HEK293 (cell line): Measurements from ENCODE around the gene ATP13A2.

Source experiments
- CTCF ChIA-PET: fragments of 350-600 bp; formaldehyde crosslinking; extraction: SDS; loops from one replicate; lab custom pipeline; 2021; ENCODE audit warnings: antibody characterized with exemption; lab: Yijun Ruan, JAX
- POLR2A ChIA-PET: fragments of 300-600 bp; formaldehyde crosslinking; extraction: SDS; loops from one replicate; lab custom pipeline; 2020; ENCODE audit warnings: antibody characterized with exemption, inconsistent platforms; lab: Yijun Ruan, JAX
- H3K27ac ChIP-seq: fragments of 200-500 bp; sonication (Bioruptor generic); 2 replicates; pipeline ENCODE4 v1.5.1; 2014; ENCODE audit warnings: low read depth, low read length, control low read depth, inconsistent platforms; ENCODE audit errors: extremely low read depth
- H3K36me3 ChIP-seq, 2 experiments: fragments of 200-500 bp in 1 of 2; sonication (Bioruptor generic) in 1 of 2; 1 replicate in 1 of 2; 2 replicates in 1 of 2; pipeline ENCODE4 v1.5.1; 2014 to 2017; ENCODE audit warnings: inconsistent platforms in 2 of 2, low read length in 2 of 2; ENCODE audit not compliant: control insufficient read depth in 2 of 2, insufficient read depth in 1 of 2
- H3K4me1 ChIP-seq: fragments of 200-500 bp; sonication (Bioruptor generic); 2 replicates; pipeline ENCODE4 v1.5.1; 2014; ENCODE audit warnings: mild to moderate bottlenecking, low read length, inconsistent platforms; ENCODE audit not compliant: control insufficient read depth, insufficient read depth
- H3K4me3 ChIP-seq: 2 replicates; pipeline ENCODE4 v1.5.1; 2011; ENCODE audit warnings: low read depth, mild to moderate bottlenecking, control low read depth, low read length, moderate library complexity
- H3K9me3 ChIP-seq: fragments of 200-500 bp; sonication (Bioruptor generic); 2 replicates; pipeline ENCODE4 v1.5.1; 2014; ENCODE audit warnings: low read depth, low read length, inconsistent platforms; ENCODE audit not compliant: control insufficient read depth, insufficient read depth
- GLIS1 ChIP-seq: fragments of 450-650 bp; formaldehyde crosslinking; IDR thresholded peaks from 2 replicates; pipeline ENCODE4 v1.5.1; 2016; ENCODE audit warnings: missing biosample characterization, missing genetic modification characterization
- OSR2 ChIP-seq: fragments of 450-650 bp; formaldehyde crosslinking; IDR thresholded peaks from 2 replicates; pipeline ENCODE4 v1.5.1; 2016; ENCODE audit warnings: missing biosample characterization, missing genetic modification characterization
- RBAK ChIP-seq: fragments of 450-650 bp; formaldehyde crosslinking; IDR thresholded peaks from 2 replicates; pipeline ENCODE4 v1.5.1; 2016; ENCODE audit warnings: missing biosample characterization, missing genetic modification characterization
- SCRT1 ChIP-seq: fragments of 450-650 bp; formaldehyde crosslinking; IDR thresholded peaks from 2 replicates; pipeline ENCODE4 v1.5.1; 2016; ENCODE audit warnings: missing biosample characterization, missing genetic modification characterization, borderline replicate concordance
- SCRT2 ChIP-seq: fragments of 450-650 bp; formaldehyde crosslinking; IDR thresholded peaks from 2 replicates; pipeline ENCODE4 v1.5.1; 2016; ENCODE audit warnings: missing biosample characterization, missing genetic modification characterization
- TCF7L2 ChIP-seq: IDR thresholded peaks from 2 replicates; pipeline ENCODE4 v1.6.1; 2011; ENCODE audit warnings: low read depth, mild to moderate bottlenecking, inconsistent platforms, low read length, moderate library complexity, borderline replicate concordance
- ZIC2 ChIP-seq: fragments of 450-650 bp; formaldehyde crosslinking; IDR thresholded peaks from 2 replicates; pipeline ENCODE4 v1.5.1; 2016; ENCODE audit warnings: missing biosample characterization, missing genetic modification characterization
- ZNF138 ChIP-seq: fragments of 450-650 bp; formaldehyde crosslinking; IDR thresholded peaks from 2 replicates; pipeline ENCODE4 v1.5.1; 2016; ENCODE audit warnings: missing biosample characterization, missing genetic modification characterization, borderline replicate concordance
- ZNF140 ChIP-seq: fragments of 450-650 bp; formaldehyde crosslinking; IDR thresholded peaks from 2 replicates; pipeline ENCODE4 v1.5.1; 2016; ENCODE audit warnings: missing biosample characterization, missing genetic modification characterization
- ZNF18 ChIP-seq: fragments of 450-650 bp; formaldehyde crosslinking; IDR thresholded peaks from 2 replicates; pipeline ENCODE4 v1.5.1; 2016; ENCODE audit warnings: missing biosample characterization, missing genetic modification characterization
- ZNF274 ChIP-seq, 2 experiments: fragments of 200-500 bp in 1 of 2; fragments of 450-650 bp in 1 of 2; sonication (Bioruptor generic) in 1 of 2; formaldehyde crosslinking in 1 of 2; IDR thresholded peaks; 2 replicates each; pipeline versions ENCODE4 v1.5.1 to v1.6.1; 2014 to 2016; ENCODE audit warnings: borderline replicate concordance in 1 of 2, inconsistent platforms in 1 of 2, low read length in 1 of 2, missing biosample characterization in 1 of 2, missing genetic modification characterization in 1 of 2
- ZNF341 ChIP-seq: fragments of 450-650 bp; formaldehyde crosslinking; IDR thresholded peaks from 2 replicates; pipeline ENCODE4; 2016; ENCODE audit warnings: low read depth, missing biosample characterization, missing genetic modification characterization
- ZNF404 ChIP-seq: fragments of 450-650 bp; formaldehyde crosslinking; IDR thresholded peaks from 2 replicates; pipeline ENCODE4 v1.5.1; 2017; ENCODE audit warnings: missing biosample characterization, missing genetic modification characterization
- ZNF501 ChIP-seq: fragments of 450-650 bp; formaldehyde crosslinking; IDR thresholded peaks from 2 replicates; pipeline ENCODE4 v1.5.1; 2016; ENCODE audit warnings: missing biosample characterization, missing genetic modification characterization
- ZNF521 ChIP-seq: fragments of 450-650 bp; formaldehyde crosslinking; IDR thresholded peaks from 2 replicates; pipeline ENCODE4 v1.5.1; 2017; ENCODE audit warnings: missing biosample characterization, mild to moderate bottlenecking, missing genetic modification characterization
- ZNF692 ChIP-seq: fragments of 450-650 bp; formaldehyde crosslinking; IDR thresholded peaks from 2 replicates; pipeline ENCODE4 v1.5.1; 2016; ENCODE audit warnings: missing biosample characterization, missing genetic modification characterization
- ZNF747 ChIP-seq: fragments of 450-650 bp; formaldehyde crosslinking; IDR thresholded peaks from 2 replicates; pipeline ENCODE4 v1.5.1; 2016; ENCODE audit warnings: missing biosample characterization, missing genetic modification characterization
- ZNF776 ChIP-seq: fragments of 450-650 bp; formaldehyde crosslinking; IDR thresholded peaks from 2 replicates; pipeline ENCODE4 v1.5.0; 2017; ENCODE audit warnings: missing biosample characterization, missing genetic modification characterization, borderline replicate concordance
- ZSCAN23 ChIP-seq: fragments of 450-650 bp; formaldehyde crosslinking; IDR thresholded peaks from 2 replicates; pipeline ENCODE4 v1.5.1; 2016; ENCODE audit warnings: missing biosample characterization, missing genetic modification characterization
- TF ChIP-seq, protein P1 (sequence below): fragments of 450-650 bp; formaldehyde crosslinking; conservative IDR thresholded peaks from 2 replicates; pipeline ENCODE4 v1.5.1; 2016; ENCODE audit warnings: low read depth, missing biosample characterization, missing genetic modification characterization
- TF ChIP-seq, protein P2 (sequence below): fragments of 450-650 bp; formaldehyde crosslinking; IDR thresholded peaks from 2 replicates; pipeline ENCODE4 v1.5.1; 2017; ENCODE audit warnings: missing biosample characterization, missing genetic modification characterization
- TF ChIP-seq, protein P3 (sequence below): fragments of 450-650 bp; formaldehyde crosslinking; IDR thresholded peaks from 2 replicates; pipeline ENCODE4 v1.5.1; 2016; ENCODE audit warnings: missing biosample characterization, missing genetic modification characterization
- TF ChIP-seq, protein P4 (sequence below): fragments of 450-650 bp; formaldehyde crosslinking; IDR thresholded peaks from 2 replicates; pipeline ENCODE4 v1.5.1; 2016; ENCODE audit warnings: missing biosample characterization, missing genetic modification characterization

The ATP13A2 gene

GRCh38 chr1:17027403-17027802, 15.7 kb upstream of the ATP13A2 start (continued):
- TF ChIP-seq SCRT2 (tag by site-specific recombination) (no peak), ZNF747 (tag by site-specific recombination) (no peak), ZNF140 (tag by site-specific recombination) (no peak), ZNF341 (tag by site-specific recombination) (no peak), ZNF521 (no peak)
- TF ChIP-seq, protein P1, sequence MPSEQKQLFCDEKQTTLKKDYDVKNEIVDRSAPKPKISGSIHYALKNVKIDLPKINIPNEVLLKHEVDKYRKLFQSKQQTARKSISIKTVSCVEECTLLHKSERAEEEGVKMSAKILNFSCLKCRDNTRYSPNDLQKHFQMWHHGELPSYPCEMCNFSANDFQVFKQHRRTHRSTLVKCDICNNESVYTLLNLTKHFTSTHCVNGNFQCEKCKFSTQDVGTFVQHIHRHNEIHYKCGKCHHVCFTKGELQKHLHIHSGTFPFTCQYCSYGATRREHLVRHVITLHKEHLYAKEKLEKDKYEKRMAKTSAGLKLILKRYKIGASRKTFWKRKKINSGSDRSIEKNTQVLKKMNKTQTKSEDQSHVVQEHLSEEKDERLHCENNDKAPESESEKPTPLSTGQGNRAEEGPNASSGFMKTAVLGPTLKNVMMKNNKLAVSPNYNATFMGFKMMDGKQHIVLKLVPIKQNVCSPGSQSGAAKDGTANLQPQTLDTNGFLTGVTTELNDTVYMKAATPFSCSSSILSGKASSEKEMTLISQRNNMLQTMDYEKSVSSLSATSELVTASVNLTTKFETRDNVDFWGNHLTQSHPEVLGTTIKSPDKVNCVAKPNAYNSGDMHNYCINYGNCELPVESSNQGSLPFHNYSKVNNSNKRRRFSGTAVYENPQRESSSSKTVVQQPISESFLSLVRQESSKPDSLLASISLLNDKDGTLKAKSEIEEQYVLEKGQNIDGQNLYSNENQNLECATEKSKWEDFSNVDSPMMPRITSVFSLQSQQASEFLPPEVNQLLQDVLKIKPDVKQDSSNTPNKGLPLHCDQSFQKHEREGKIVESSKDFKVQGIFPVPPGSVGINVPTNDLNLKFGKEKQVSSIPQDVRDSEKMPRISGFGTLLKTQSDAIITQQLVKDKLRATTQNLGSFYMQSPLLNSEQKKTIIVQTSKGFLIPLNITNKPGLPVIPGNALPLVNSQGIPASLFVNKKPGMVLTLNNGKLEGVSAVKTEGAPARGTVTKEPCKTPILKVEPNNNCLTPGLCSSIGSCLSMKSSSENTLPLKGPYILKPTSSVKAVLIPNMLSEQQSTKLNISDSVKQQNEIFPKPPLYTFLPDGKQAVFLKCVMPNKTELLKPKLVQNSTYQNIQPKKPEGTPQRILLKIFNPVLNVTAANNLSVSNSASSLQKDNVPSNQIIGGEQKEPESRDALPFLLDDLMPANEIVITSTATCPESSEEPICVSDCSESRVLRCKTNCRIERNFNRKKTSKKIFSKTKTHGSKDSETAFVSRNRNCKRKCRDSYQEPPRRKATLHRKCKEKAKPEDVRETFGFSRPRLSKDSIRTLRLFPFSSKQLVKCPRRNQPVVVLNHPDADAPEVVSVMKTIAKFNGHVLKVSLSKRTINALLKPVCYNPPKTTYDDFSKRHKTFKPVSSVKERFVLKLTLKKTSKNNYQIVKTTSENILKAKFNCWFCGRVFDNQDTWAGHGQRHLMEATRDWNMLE (tag by site-specific recombination): no peak
- TF ChIP-seq, protein P2, sequence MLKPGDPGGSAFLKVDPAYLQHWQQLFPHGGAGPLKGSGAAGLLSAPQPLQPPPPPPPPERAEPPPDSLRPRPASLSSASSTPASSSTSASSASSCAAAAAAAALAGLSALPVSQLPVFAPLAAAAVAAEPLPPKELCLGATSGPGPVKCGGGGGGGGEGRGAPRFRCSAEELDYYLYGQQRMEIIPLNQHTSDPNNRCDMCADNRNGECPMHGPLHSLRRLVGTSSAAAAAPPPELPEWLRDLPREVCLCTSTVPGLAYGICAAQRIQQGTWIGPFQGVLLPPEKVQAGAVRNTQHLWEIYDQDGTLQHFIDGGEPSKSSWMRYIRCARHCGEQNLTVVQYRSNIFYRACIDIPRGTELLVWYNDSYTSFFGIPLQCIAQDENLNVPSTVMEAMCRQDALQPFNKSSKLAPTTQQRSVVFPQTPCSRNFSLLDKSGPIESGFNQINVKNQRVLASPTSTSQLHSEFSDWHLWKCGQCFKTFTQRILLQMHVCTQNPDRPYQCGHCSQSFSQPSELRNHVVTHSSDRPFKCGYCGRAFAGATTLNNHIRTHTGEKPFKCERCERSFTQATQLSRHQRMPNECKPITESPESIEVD (tag by site-specific recombination): no peak

GRCh38 chr1:17024721-17025120, 13.0 kb upstream of the ATP13A2 start:
- peaks cover 54 to 98% of the 10 kb centered on the region in 2 experiments for H3K36me3 ChIP-seq

DNA sequence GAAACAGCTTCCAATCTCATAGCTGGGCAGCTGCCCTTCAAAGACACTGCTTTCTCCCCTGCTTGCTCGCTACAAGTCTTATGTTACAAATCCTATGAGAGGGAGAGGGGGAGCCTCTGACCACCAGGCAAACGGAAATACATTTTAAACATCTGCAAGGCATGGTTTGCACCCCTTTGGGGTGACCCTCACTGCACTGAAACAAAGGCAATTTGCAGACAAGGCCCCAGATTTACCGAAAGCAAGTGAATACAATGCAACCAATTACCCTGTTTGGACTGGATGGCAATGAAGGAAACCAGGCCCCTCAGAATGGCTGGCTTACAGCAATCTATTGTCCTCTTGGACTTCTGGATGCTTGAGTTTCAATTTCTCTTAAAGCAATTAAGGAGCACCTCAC, 11.8 kb upstream of the ATP13A2 start:
- Histone ChIP-seq H3K4me1 (no peaks in the 10 kb centered on the region), H3K36me3 (peaks cover 54 to 98% of the 10 kb centered on the region in 2 experiments), H3K4me3 (no peak overlapping the region), H3K27ac (no peak overlapping the region), H3K9me3 (no peaks in the 10 kb centered on the region)
- ChIA-PET POLR2A (interaction anchor here (0.8 kb wide), 1 partner anchor 10 kb away, joined by 3 read pairs; no protein-coding TSS in a partner anchor), CTCF (interaction anchor here (0.6 to 2.3 kb wide), 4 partner anchors 10 to 1981 kb away, joined by 5 to 12 read pairs (median 6); no protein-coding TSS in a partner anchor)
- no peak for TF ChIP-seq ZSCAN23 (tag by site-specific recombination)
- no peak for TF ChIP-seq OSR2 (tag by site-specific recombination)
- no peak for TF ChIP-seq ZNF692 (tag by site-specific recombination)
- TF ChIP-seq ZNF501: no peak
- no peak for TF ChIP-seq ZIC2 (tag by site-specific recombination)
- TF ChIP-seq ZNF18: no peak
- TF ChIP-seq ZNF404 (tag by site-specific recombination): no peak
- no peak for TF ChIP-seq GLIS1 (tag by site-specific recombination)
- no peak for TF ChIP-seq RBAK (tag by site-specific recombination)

More at GRCh38 chr1:17024721-17025120, 13.0 kb upstream of the ATP13A2 start:
- Histone ChIP-seq H3K9me3 (no peaks in the 10 kb centered on the region), H3K4me3 (no peak overlapping the region), H3K4me1 (no peaks in the 10 kb centered on the region), H3K27ac (no peak overlapping the region)
- ChIA-PET CTCF (interaction anchor here (0.6 to 0.7 kb wide), 2 partner anchors 12 to 404 kb away, joined by 4 read pairs; no protein-coding TSS in a partner anchor), POLR2A (no interaction called here)
- TF ChIP-seq ZNF138 (tag by site-specific recombination) (no peak), ZNF274 (IDR thresholded peaks at IDR 0.05; ENCODE audit: low read length) (no peak), ZNF274 (tag by site-specific recombination; IDR thresholded peaks at IDR 0.05; ENCODE audit: borderline replicate concordance) (no peak), ZNF776 (tag by site-specific recombination) (no peak), SCRT1 (tag by site-specific recombination) (no peak), TCF7L2 (no peak)
- TF ChIP-seq, protein P3, sequence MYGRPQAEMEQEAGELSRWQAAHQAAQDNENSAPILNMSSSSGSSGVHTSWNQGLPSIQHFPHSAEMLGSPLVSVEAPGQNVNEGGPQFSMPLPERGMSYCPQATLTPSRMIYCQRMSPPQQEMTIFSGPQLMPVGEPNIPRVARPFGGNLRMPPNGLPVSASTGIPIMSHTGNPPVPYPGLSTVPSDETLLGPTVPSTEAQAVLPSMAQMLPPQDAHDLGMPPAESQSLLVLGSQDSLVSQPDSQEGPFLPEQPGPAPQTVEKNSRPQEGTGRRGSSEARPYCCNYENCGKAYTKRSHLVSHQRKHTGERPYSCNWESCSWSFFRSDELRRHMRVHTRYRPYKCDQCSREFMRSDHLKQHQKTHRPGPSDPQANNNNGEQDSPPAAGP (tag by site-specific recombination): no peak
- TF ChIP-seq, protein P4, sequence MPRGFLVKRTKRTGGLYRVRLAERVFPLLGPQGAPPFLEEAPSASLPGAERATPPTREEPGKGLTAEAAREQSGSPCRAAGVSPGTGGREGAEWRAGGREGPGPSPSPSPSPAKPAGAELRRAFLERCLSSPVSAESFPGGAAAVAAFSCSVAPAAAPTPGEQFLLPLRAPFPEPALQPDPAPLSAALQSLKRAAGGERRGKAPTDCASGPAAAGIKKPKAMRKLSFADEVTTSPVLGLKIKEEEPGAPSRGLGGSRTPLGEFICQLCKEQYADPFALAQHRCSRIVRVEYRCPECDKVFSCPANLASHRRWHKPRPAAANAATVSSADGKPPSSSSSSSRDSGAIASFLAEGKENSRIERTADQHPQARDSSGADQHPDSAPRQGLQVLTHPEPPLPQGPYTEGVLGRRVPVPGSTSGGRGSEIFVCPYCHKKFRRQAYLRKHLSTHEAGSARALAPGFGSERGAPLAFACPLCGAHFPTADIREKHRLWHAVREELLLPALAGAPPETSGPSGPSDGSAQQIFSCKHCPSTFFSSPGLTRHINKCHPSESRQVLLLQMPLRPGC: no peak
